SK-N-MC (cell line): ENCODE results near the gene DLGAP5.

Experiments
- DNase-seq: peaks from one replicate; pipeline ENCODE4 v3.0.0-alpha.2; 2011; ENCODE audit warnings: low read depth, low spot score
- H3K27ac ChIP-seq: fragments of 200-600 bp; sonication (generic); 2 replicates; pipeline ENCODE4 v1.5.1; 2016; ENCODE audit warnings: mixed run types
- H3K36me3 ChIP-seq: fragments of 200-600 bp; sonication (generic); 2 replicates; pipeline ENCODE4 v1.6.1; 2017; ENCODE audit warnings: antibody characterized with exemption, low read length, mixed read lengths; ENCODE audit not compliant: insufficient read depth
- H3K4me3 ChIP-seq: fragments of 200-600 bp; sonication (generic); 2 replicates; pipeline ENCODE4 v1.5.1; 2016
- H3K9ac ChIP-seq: fragments of 200-600 bp; sonication (generic); 2 replicates; pipeline ENCODE4 v1.8.0; 2017; ENCODE audit warnings: mixed run types, mixed read lengths; ENCODE audit not compliant: insufficient read length
- H3K9me3 ChIP-seq: fragments of 200-600 bp; sonication (generic); 2 replicates; pipeline ENCODE4 v1.6.1; 2017; ENCODE audit warnings: low read depth, mild to moderate bottlenecking, antibody characterized with exemption, low read length, moderate library complexity, mixed read lengths
- EZH2 ChIP-seq: fragments of 200-600 bp; sonication (generic); IDR thresholded peaks from one replicate; pipeline ENCODE4 v1.6.1; 2017; ENCODE audit warnings: antibody characterized with exemption
- FOXP2 ChIP-seq: optimal IDR thresholded peaks from 2 replicates; pipeline ENCODE3; 2011; ENCODE audit warnings: mild to moderate bottlenecking, moderate library complexity; ENCODE audit not compliant: insufficient read depth; ENCODE audit errors: extremely low read length, control extremely low read depth
- POLR2AphosphoS5 ChIP-seq: IDR thresholded peaks from 2 replicates; pipeline ENCODE4 v1.6.1; 2012; ENCODE audit warnings: mild to moderate bottlenecking, low read depth, low read length, borderline replicate concordance

DLGAP5 gene

DNA sequence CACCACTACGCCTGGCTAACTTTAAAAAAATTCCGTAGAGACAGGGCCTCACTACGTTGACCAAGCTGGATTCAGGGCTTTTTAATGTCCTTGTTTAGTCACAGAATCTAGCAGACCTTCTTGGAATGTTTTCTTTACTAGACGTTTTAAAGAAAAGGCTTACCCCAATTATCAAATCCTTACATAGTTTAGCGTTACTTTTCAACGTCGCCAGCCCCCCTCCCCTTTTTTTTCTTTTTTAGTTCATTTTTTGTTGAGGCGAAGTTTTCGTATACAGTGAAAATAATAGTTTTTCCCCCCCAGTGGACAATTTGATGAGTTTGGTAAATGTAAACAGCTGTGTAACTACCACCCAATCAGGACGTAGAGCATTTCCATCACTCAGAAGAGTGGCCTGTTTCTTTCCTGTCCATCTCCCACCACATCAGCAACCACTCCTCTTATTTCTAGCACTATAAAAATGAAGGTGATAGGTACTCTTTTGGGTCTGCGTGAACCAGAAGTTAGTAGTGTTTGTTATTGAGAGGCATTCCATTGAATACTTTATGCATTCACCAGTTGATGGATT lies 753 bp upstream of the DLGAP5 start:
- Histone ChIP-seq H3K36me3 (peaks cover 29% of the 10 kb centered on the region), H3K9ac (peak overlapping the region; percentile 4), H3K9me3 (no peaks in the 10 kb centered on the region), H3K27ac (peak overlapping the region; percentile 6; the same call in 1 of the 2 replicates), H3K4me3 (peak overlapping the region; percentile 99)
- no peak for TF ChIP-seq EZH2
- no peak for TF ChIP-seq POLR2AphosphoS5
- TF ChIP-seq FOXP2 = no peak
- DNase-seq = no peak

DNA sequence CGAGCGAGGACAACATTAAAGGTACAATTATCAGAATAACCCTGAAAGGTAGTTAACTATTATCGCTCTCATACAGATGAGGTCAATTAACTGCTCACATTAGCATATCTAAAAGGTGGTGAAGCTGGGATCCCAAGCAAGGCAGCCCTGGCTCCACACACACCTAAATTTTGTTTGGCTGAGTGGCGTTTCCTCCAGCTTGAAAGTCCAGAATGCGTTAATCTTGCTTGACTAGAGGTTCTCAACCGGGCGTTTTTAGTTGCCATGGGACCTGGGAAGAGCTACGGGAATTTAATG lies 531 bp downstream of the DLGAP5 start:
- Histone ChIP-seq H3K9ac (peak overlapping the region; percentile 93), H3K36me3 (peaks cover 39% of the 10 kb centered on the region), H3K4me3 (peak overlapping the region; percentile 99), H3K9me3 (no peaks in the 10 kb centered on the region), H3K27ac (peak overlapping the region; percentile 67)
- no peak for TF ChIP-seq EZH2
- no peak for TF ChIP-seq POLR2AphosphoS5
- no peak for TF ChIP-seq FOXP2
- no peak for DNase-seq

DNA sequence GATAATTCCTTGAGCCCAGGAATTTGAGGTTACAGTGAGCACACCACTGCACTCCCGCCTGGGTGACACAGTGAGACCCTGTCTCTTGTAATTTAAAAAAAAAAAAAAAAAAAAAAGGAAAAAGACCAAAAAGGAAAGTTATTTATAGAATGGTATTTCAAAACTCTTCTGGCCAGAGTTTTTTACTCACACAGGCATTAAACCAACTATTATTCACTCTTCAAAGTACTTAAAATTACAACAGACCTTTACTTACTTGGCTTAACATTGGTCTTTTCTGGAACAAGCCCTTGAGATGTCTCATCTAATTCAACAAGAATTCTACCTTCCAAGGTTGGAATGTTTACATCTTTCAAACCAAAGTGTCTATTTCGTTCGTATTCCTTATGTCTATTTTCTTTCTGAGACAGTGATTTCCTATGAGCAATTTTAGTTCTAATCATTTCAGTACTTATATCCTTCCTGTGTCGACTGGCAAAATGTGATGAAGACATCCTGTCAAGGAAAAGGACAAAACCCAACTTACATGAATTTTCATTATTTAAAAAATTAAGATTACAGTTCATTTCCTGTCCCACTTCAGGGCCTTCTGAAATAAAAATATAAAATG lies 2.6 kb downstream of the DLGAP5 start:
- peaks cover 56% of the 10 kb centered on the region for H3K36me3 ChIP-seq
- TF ChIP-seq POLR2AphosphoS5 (no peak), EZH2 (no peak), FOXP2 (no peak)
- peak overlapping the region; percentile 99 for H3K4me3 ChIP-seq
- no peak for DNase-seq
- no peak overlapping the region for H3K27ac ChIP-seq
- no peaks in the 10 kb centered on the region for H3K9me3 ChIP-seq
- peak overlapping the region; percentile 8 for H3K9ac ChIP-seq

DNA sequence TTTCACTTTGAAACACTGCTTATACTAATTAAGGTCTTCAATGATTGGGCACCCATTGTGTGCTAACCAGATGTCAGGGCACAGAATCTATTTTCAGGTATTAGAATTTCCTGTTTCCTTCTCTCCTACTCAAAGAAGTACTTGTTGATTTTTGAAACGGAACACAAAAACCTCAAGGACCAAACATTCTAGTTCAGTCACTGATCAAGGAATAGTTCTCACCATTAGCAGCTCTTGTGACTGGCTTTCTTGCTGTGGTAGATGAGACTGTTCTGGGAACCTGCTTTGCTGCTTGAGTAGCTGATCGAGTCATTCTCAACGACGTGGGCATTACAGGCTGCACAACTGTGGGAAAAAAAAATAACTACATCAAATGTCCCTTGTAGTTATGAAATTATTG lies 11.0 kb downstream of the DLGAP5 start:
- Histone ChIP-seq H3K9me3 (no peaks in the 10 kb centered on the region), H3K9ac (no peak overlapping the region), H3K27ac (no peak overlapping the region), H3K4me3 (no peak overlapping the region), H3K36me3 (peaks cover 93% of the 10 kb centered on the region)
- no peak for DNase-seq
- TF ChIP-seq EZH2 (no peak), FOXP2 (no peak), POLR2AphosphoS5 (no peak)

DNA sequence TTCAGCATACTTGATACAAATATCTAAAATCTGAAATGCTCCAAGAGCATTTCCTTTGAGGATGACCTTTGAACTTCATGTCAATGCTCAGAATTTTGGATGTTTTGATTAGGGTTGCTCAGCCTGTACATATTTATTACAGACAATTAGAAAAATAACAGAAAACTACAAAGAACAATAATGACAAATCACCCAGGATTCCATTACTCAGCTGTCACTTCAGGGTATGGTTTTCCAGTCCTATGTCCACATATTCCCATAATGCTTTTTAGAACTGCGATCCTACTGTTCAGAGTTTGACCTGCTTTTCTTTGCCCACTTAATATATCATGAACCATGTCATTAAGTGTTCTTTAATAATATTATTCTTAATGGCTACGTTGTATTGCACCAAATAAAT lies 11.4 kb downstream of the DLGAP5 start:
- peaks cover 95% of the 10 kb centered on the region for H3K36me3 ChIP-seq
- H3K4me3 ChIP-seq = no peak overlapping the region
- H3K27ac ChIP-seq = no peak overlapping the region
- no peaks in the 10 kb centered on the region for H3K9me3 ChIP-seq
- no peak for DNase-seq
- TF ChIP-seq POLR2AphosphoS5 (no peak), EZH2 (no peak), FOXP2 (no peak)
- H3K9ac ChIP-seq = no peak overlapping the region

DNA sequence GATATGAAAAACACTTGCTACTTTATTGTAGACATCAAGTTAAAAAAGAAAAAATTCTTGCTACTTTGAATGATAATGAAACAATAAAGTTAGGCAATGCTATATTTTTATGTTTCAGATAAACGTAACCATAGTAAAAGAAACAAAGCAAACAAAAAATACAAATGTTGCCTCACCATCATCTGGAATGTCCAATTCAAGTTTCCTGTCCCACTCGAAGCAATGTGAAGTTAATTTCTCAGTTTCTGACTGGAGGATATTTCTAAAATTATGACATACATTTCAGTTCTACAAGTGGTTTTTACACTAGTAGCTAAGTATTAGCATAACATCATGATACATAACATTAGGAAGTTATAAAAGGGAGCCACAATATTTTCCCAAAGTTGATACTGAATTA lies 20.9 kb downstream of the DLGAP5 start:
- H3K27ac ChIP-seq = no peak overlapping the region
- no peak for DNase-seq
- TF ChIP-seq POLR2AphosphoS5 (no peak), EZH2 (no peak), FOXP2 (no peak)
- peaks cover 74% of the 10 kb centered on the region for H3K36me3 ChIP-seq
- no peak overlapping the region for H3K4me3 ChIP-seq
- no peaks in the 10 kb centered on the region for H3K9me3 ChIP-seq
- H3K9ac ChIP-seq = no peak overlapping the region

DNA sequence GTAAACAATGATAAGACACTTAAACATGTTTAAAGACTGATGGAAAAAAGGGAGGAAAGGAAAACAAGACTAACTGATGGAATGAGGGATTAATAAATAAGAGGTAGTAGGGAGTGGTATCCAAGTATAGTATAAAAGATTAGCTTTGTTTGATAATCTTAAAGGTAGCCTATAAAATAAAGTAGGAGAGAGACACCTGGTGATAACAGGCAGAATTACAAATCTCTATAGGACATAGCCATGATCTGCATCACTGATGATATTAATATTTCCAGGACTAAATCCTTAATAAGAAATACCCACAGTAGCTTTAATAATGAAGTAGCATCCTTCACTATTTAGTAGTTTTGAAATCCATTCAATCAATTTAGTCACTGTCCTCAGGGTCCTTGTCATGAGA lies 30.4 kb downstream of the DLGAP5 start:
- no peak overlapping the region for H3K27ac ChIP-seq
- H3K36me3 ChIP-seq = peaks cover 78% of the 10 kb centered on the region
- H3K9ac ChIP-seq = no peak overlapping the region
- DNase-seq = no peak
- TF ChIP-seq EZH2 = no peak
- TF ChIP-seq FOXP2 = no peak
- TF ChIP-seq POLR2AphosphoS5 = no peak
- H3K9me3 ChIP-seq = no peaks in the 10 kb centered on the region
- H3K4me3 ChIP-seq = no peak overlapping the region

DNA sequence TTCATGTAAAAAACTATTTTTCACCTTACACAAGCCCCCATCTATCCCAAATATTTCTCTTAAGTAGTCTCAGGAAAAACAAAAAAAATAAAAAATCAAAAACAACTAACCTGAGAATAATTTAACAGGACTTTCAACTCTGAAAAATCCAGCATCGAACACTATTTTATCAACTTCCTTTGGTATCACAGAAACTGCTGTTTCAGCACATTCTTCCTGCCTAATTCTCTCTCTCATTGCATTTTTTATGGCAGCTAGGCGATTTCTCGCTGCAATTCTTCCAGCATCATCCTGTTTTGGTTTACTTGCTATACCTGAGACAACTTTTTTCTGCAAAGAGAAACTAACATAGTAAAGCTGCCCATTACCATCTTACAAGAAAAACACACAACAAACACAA lies 33.0 kb downstream of the DLGAP5 start:
- TF ChIP-seq FOXP2 (no peak), POLR2AphosphoS5 (no peak), EZH2 (no peak)
- peak overlapping the region; percentile 58 for H3K27ac ChIP-seq
- peak overlapping the region; percentile 14; the same call in 1 of the 2 replicates for H3K4me3 ChIP-seq
- peaks cover 76% of the 10 kb centered on the region for H3K36me3 ChIP-seq
- no peak overlapping the region for H3K9ac ChIP-seq
- DNase-seq = no peak
- no peaks in the 10 kb centered on the region for H3K9me3 ChIP-seq

DNA sequence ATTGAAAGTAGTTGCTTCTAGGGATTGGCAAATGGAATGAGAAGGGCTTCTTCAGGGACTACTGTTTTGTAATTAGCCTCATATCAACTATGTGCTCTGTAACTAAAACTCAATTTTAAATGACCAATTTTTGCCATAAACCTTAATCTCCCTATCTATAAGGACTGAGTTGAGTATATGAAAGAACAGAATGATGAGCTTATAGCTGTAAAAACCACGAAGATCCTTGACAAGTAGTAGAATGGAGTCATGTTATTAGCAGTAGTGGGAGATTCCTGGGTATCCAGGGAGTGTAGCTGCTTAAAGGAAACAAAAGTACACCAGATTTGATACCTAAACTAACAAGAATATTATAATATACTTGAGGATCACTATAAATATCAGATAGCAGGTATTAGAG lies 34.3 kb downstream of the DLGAP5 start:
- peaks cover 76% of the 10 kb centered on the region for H3K36me3 ChIP-seq
- H3K27ac ChIP-seq = peak overlapping the region; percentile 58; the same call in 1 of the 2 replicates
- H3K9me3 ChIP-seq = no peaks in the 10 kb centered on the region
- DNase-seq = no peak
- no peak overlapping the region for H3K4me3 ChIP-seq
- H3K9ac ChIP-seq = no peak overlapping the region
- no peak for TF ChIP-seq EZH2
- no peak for TF ChIP-seq POLR2AphosphoS5
- no peak for TF ChIP-seq FOXP2
